Stimulated activated CD4-positive, alpha-beta T cell treated with anti-CD3 and anti-CD28 coated beads, Interleukin-12 subunit alpha, Interleukin-12 subunit beta, amount 100 ng/mL, for 48 hours (primary cell): Measurements from ENCODE around the gene HHIPL2.

Source experiments
- DNase-seq, 3 donors: peaks; one replicate each; pipeline ENCODE4 v3.0.0-alpha.2; 2020; ENCODE audit warnings: low read depth in 2 of 3, low spot score in 1 of 3

Gene HHIPL2

DNA sequence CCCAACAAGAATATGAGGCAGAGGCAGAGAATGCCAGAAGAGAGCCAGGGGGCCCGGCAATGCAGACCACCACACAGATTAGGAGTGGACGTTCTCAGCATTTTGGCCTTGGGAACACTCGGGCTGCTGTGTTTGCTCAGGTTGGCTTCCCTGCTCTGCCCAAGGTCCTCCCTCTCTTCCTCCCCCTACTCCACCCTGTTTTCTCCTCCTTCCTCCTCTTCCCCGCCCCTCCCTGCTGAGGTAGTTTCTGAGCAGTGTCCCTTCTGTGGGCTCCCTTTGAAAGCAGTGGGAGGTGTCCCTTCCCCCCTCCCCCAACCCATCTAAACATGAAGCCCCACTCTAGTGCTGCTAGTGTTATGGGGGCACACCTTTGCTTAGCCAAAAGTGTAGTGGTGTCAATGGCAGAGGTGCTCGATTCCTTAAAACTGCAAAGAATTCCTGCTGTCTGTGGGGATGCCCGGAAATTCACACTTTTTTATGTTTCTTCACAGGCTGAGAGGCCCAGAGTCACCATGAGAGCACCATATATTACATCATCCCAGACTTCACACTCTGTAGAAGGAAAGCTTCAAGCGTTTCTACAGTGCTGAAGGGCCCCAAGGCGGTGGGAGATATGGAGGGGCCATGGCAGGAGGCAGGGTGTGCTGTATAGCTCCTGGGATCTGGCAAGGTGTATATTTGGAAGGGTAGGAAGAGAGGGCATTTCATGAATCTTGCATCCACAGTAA, at the start of gene HHIPL2:
HHIPL2 (minus strand) TSS at position 161 of the 728 bp plus-strand sequence; CDS start at position 101, 60 bp downstream.
- DNase-seq = no peak

DNA sequence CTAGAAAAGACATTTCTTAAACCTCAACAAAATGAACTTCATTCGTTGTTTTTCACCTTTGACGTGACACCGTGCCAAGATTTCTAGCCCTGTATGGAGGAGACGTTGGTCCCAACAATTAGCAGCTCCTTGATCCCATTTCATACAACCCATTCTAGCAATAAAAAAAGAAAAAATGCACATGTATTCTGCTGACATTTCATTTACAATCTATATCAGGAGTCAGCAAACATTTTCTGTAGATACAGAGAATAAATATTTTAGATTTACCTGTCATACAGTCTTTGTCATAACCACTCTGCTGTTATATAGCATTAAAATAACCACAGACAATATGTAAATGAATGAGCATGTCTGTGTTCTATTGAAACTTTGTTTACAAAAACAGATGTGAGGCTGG, 48.8 kb upstream of the HHIPL2 start:
- no peak for DNase-seq

DNA sequence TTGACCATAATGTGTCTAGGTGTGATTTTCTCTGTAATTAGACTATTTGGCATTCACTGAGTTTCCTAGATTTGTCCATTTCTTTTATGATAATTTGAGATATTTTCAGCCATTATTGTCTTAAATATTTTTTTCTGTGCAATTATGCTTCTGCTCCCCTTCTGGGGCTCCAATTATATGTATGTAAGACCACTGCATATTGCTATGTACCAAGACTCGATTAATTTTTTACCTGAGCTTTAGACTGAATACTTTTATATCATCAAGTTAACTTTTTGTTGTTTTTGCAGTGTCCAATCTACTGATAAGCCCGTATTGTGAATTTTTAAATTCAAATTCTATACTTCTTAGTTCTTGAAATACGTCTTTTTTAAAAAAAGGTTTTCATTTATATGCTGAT, 46.9 kb upstream of the HHIPL2 start:
- no peak for DNase-seq

DNA sequence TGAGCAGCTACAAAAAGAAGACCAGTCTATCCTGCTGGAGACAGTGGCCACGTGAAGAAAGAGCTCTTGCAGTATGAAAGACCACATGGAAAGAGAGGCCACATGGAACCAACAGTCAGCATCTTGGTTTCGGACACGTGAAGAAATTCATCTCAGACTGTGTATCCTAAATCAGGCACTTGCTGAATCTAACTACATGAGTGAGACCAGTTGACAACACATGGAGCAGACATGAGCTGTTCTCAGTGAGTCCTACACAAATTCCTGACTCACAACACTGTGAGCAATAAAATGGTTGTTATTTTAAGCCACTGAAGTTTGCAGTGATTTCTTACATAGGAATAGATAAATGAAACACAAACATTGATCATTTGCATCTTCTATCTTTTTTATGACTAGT, 44.3 kb upstream of the HHIPL2 start:
- no peak for DNase-seq

DNA sequence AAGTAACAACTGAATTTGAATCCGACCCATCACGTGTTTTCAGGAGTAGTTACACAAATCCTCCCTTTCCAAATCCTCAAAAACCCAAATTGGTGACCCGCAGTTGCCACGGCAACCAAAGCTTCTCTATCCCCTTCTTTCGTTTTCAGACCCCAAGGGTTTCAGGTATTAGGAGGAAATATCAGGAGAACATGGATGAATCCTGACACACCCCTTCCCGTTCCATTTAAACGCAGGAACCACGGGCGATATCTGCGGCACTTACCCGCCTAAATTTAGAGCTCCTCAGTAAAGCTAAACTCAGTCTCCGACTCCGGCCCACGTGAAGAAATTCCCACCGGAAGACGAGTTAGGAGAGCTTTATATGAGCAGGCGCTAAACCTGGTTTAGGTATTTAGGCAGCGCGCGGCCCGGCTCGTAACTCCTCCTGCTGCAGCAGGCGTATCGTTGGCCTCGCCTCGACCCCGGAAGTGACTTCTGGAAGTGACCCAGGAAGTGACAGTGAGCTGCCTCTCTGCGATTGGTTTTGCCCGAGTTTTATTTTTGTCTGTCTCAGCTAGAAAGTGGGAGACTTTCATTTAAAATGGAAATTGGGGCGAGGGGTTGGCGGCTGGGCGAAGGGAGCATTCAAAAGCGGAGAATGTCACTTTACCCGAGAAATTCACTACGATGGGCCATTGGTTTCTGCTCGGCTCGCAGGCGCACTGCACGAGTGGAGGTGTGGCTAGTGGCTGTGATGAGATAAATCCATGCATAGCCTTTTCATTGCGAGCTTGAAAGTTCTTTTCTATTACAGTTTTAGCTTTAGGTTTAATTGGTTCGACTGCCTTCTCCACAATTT, 41.8 kb upstream of the HHIPL2 start, which contains the start of gene TAF1A:
TAF1A (minus strand) TSS at position 472 of the 841 bp plus-strand sequence.
- DNase-seq = peak; percentile 71 to 80 (median 80)

DNA sequence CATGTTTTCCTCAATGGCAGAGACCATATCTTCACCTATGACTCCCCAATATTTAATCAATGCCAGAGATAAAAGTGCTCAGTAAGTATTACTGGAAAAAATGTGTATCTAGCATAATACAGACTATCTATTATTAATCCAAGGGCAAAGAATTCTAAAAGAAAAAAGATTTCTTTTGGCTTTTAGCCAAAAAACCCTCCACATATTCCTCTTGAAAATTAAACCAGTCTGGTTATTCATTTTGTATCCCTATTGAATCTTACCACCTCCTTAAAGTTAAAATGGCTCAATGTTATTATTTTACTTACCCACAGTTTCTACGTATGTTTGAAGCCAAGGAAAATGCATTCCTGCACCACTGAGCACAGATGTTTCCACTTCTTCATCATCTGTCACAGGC, 40.2 kb upstream of the HHIPL2 start:
- no peak for DNase-seq

DNA sequence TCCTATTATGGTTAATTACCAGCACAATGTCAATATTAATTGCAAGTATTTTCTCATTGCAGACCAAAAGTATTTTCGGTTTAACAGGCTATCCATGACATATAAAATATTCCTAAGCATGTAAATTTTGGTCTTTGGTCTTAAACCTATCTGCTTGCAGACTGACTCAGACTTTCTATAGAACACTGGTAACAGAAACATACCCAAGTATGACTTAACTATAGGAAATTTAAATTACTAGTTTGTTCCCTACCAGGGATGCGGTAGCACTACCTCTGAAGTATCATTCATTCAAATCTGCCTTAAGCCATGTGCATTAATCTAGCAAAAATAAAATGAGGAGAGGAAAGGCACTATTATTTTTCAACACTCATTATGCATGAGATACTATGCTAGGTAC, 38.9 kb upstream of the HHIPL2 start:
- no peak for DNase-seq

DNA sequence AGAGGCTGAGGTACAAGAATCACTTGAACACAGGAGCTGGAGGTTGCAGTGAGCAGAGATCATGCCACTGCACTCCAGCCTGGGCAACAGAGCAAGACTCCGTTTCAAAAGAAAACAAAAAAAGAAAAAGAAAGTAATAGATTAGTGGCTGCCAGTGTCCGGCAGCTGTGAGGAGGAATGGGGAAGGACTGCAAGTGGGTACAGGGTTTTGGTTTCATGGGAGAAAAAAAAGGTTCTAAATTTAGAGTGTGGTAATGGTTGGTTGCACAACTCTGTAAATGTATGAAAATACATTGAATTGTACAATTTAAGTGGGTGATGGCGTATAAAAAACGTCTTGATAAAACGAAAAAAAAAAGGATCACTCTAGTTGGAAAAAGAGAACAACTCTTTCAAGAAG, 35.2 kb upstream of the HHIPL2 start:
- DNase-seq = no peak

DNA sequence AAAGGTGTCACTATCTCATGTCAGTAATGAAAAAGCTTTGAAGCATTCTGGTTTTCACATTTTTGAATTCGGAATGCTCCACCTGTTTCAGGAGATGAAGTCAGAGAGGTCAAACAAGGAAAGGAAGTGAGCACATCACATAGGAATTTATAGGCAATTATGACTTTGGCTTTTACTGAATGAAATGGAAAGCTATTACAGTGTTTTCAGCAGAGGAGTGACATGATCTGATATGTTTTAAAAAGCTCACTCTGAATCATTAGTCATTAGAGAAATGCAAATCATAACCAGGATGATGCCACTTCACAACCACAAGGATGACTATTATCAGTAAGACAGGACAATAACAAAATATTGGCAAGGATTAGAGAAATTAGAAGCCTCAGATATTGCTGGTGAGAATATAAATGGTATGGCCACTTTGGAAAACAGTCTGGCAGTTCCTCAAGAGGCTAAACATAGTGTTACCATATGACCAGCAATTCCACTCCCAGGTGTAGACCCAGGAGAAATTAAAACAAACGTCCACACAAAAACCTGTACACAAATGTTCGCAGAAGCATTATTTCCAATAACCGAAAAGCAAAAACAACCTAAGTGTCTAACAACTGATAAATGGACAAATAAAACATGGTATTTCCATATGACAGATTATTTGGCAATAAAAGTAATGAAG, 34.3 kb upstream of the HHIPL2 start:
- no peak for DNase-seq

DNA sequence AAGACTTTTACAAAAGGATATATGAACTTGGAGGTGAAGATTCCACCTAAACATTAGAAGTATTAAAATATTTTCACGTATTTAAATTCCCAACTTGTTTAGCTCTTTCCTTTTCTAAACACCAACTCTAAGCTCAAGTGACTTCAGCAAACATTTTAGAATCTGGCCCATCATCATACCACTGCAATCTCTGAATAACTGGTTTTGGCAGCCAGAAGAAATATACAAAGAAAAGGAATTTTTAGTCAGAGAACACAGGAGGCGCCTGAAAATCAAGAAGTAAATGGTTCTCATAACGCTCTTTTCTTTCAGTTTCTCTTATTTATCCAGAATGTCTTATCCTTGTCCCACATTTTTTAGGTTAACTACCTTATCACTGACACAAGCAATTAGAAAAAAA, 31.4 kb upstream of the HHIPL2 start:
- no peak for DNase-seq

DNA sequence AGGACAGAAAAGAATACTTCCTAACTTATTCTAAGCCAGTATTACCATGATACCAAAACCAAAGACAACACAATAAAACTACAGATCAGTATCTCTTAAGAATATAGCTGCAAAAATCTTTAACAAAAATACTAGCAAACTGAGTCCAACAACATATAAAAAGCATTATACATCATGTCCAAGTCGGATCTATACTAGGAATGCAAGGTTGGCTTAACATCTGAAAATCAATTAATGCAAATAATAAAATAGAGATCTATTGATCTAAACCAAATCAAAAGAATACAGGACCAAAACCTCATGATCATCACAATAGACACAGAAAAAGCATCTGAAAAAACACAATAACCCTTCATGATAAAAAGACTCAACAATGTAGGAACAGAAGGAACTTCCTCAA, 22.9 kb upstream of the HHIPL2 start:
- no peak for DNase-seq

DNA sequence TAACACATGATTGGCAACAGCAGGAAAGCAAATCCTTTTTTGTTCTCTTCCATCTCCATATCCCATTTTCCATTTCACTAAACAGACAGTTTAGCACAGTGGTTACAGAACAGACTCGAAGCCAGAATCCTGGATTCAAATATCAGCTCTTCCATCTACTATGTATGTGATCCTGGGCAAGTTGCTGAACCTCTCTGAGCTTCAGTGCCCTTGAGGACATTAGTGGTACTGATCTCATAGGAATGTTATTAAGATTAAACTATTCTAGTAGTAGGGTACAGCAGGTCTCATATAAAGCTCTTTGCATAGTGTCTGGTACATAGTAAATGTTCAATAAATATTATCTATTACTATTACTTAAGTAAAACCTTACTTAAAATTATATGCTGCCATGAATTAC, 13.8 kb upstream of the HHIPL2 start:
- no peak for DNase-seq

DNA sequence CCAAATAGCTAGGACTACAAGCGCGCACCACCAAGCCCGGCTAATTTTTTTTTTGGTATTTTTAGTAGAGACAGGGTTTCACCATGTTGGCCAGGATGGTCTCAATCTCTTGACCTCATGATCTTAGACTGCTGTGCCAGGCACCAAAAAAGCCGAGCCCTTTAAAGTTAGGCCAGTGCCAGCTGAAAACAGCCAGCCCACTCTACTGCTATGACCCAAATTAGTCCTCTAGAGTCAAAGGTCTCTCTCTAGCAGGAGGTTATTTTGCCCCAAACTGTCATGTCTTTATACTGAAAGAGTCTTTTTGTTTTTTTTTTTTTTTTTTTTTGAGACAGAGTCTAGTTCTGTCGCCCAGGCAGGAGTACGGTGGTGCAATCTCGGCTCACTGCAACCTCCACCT, 9.7 kb upstream of the HHIPL2 start:
- DNase-seq = no peak

DNA sequence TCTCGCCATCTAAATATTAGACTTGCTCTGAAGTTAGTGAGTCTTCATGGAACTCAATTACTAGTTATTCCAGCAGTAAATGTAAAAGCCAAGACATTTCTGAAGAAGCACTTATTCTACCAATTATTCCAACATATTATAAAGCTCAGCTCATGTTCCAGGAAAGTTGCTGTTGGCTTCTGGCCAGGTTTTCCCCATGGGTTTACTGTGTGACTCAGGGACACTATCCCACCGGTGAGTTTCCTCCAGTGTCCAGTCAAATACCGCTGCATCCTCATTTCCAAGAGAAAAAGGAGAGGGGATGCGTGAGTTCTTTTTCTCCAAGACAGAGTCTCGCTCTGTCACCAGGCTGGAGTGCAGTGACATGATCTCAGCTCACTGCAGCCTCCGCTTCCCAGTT, 9.2 kb upstream of the HHIPL2 start:
- DNase-seq = no peak

DNA sequence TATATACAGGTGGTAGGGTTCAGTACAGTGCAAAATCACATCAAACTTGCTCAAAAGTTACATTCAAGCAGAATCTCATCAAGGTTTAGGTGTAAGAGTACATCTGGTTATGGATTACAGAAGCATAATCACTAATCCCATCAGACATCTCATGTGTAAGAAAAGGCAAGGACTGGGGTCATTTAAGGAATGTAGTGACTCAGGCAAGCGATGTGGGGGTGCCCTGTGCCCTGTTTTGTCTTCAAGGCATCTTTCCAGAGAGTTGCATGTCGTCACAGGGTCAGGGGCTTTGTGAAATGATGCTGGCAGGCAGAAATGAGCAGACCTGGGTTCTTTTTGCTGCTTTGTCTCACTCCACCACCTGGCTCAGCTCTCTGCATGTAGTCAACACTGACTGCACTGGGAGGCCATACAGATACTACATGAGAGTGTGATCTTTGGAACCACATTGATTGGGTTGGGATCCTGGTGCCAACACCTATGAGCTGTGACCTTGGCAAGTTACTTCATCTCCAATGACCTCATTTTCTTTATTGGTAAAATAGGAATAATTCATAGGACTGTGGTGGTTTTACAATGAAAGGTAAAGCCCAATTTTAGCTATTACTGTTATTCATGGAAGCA, 8.2 kb upstream of the HHIPL2 start:
- DNase-seq = no peak

DNA sequence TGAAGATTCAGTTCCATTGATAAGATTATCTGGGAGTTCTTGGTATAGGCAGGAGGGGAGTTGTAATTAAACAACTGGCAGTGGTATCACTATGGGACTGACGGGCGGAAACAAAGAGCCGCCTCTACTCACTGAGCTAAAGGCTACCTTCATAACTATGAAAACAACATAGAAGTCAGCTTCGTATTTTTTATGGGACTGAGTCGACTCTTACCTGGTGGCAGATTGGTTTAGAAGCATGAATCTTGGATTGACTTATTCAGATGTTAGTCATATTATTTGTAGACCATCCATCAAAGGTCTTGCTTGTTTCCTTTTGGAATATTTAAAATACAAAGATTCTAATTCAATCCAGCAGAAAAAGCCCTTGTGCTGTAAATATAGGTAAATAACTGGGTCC, 6.3 kb upstream of the HHIPL2 start:
- DNase-seq = no peak

DNA sequence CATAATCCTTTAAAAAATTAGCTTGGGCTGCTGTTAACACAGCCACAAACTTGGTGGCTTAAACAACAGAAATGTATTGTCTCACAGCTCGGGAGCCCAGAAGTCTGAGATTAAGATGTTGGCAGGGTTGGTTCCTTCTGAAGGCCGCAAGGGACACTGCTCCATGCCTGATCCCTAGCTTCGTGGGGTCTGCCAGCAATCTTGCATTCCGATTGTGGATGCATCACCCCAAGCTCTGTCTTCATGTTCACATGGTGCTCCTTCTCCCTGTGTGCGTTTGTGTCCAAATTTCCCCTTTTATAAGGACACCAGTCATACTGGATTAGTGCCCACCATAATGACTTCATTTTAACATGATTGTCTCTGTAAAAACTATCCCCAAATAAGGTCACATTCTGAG, 5.0 kb upstream of the HHIPL2 start:
- DNase-seq = no peak

DNA sequence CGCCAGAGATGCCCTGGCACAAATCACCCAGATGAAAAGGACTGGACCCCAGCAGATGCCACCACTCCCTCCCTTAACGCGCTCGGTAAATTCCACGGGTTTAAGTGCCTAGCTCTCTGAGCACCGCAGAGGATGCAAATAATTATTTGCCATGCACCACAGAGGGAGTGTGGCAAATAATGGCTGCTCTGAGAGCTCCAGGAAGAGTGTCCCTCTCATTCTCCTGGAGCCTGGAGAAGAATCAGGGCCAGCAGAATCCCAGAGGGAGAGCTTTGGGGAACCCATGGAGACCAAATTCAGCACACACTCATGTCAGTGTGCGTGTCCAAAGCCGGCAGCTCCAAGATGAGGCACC, 667 bp downstream of the HHIPL2 start:
- no peak for DNase-seq

DNA sequence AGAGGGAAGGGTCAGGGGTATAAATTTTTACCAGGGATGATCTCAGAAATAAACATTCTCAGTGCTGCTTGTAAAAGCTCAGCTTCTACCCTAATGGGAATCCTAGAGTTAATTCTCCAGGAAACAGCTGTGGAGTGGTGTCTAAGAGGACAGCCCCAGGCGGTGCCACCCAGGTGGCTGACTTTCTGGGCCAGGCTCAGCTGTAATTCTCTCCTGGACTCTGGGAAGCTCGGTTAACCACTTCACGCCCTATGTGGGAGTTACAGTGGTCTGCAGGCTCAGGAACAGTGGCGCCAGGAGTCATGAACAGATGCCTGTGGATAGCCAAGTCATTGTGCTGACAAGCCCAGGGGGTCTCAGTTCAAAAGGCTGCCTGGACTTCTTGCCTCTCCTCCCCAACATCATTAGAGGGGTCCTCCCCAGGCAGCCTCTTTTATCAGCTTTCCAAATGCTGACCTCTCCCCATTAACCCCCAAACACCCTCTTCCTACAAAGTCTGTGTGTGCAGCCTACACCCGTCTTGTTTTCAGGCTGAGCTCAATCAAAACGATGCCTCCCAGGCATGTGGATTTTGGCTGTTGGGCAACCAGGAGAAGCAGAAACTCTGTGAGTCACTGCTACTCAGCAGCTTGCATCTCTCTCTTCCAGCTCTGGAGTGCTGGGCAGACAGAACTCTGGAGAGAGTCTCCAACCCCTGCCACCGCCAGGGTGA, 1.2 kb downstream of the HHIPL2 start:
- no peak for DNase-seq

DNA sequence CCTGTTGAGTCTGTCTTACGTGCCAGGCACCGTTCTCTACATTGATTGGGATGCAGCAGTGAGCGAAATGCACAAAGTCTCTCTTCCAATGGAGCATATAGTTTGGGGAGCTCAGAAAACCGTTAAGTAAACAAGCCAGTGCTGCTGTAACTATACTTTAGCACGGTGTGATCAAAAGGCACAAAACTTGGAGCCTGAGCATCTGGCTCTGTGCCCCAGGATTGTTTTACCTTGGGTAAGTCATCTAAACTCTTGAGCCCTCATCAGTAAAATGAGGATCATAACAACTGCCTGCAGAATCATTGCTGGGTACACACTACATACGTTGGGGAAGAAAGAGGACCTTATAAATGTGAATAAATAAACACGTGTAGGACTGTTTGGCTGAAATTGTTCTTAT, 1.8 kb downstream of the HHIPL2 start:
- no peak for DNase-seq

DNA sequence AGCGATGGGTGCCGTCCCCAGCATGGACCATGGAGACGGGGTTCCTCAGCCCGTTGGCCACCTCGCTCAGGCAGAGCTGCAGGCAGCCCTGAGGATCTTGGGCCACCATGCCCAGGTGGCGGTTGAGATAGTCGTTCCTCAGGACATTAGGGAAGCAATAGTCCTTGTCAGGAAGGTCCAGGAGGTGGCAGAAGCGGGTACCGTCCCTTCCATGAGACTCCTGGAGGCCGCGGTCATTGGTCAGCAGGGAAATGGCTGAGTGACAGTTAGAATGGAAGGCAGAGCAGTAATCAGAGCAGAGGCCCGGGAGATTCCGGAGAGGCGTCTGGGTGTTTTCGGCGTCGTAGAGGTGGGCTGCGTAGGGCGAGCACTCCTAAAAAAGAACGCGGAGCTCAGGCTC, 4.1 kb downstream of the HHIPL2 start:
- DNase-seq = no peak
